NCI-H2107 (cell line): ENCODE measurements around the gene FOXL1.
"Not testable (repeated sequence)": the region's sequence is repeated elsewhere in the genome, so short reads cannot be mapped to it uniquely, and the experiment has no call there.

Source experiments
- DNase-seq: peaks from one replicate; lab custom pipeline; 2025; lab: John Stamatoyannopoulos, UW

Gene FOXL1

DNA sequence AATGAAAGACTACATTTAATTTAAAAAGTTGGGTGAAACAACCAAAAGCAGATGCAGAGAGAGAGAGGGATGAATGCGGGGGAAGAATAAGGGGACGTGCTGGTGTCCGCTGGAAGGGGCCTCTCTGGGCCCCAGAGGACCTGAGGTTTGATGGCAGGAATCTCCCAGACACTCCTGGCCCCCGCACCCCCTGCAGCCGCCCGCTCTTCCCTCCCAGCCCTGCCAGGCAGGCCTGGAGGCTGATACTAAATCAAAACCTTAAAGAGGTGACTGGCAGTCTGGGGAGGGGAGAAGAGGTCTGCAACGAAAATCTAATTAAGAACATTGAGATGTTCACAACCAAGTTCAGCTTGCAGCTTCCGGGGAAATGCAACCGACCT is 2.4 kb downstream of the FOXL1 start:
- DNase-seq = no peak

DNA sequence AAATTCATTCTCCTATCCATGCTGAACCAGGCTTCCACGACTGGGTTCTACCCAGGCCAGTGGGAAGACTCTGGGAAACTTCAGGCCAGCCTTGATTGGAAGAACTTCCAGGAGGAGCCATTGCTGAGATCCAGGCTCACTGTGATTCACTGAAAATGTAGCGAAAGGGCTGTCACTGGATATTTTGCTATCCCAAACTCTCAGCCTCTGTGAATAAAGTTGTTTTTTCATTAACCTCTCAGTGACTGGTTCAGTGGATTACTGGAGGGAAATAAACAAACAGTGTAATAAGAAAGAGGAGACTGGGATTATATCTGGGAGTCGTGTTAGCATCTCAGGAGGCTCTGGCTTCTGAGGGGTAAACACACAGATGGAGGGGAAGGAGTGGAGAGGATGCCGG is 3.1 kb downstream of the FOXL1 start:
- DNase-seq = no peak

DNA sequence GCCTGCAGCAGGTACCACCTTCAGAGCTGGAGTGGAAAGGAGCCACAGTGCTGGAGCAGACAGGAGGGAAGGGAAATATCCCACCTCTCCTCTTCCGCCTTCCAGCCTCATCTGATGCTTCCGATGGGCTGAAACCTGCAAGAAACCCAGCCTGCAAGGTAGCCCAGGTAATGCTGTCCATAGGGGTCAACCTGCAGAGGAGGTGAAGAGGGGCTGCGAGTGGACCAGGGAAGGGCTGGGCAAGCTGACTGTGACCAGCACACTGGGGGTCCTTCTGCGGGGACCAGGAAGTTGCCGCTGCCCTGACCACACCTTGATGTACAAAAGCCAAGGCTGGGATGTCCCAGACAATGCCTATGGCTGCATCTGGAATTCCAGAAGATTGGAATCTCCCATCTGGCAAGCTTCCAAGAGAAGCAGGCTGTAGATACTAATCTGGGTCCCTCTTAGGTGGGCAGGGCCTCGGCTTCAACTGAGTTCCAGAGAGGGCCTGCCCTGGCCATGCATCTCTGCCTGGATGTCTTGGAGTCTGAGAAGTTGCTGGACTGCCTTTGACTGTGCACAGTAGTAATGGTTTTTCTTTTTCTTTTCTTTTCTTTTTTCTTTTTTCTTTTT is 5.8 kb downstream of the FOXL1 start:
- DNase-seq = no peak

DNA sequence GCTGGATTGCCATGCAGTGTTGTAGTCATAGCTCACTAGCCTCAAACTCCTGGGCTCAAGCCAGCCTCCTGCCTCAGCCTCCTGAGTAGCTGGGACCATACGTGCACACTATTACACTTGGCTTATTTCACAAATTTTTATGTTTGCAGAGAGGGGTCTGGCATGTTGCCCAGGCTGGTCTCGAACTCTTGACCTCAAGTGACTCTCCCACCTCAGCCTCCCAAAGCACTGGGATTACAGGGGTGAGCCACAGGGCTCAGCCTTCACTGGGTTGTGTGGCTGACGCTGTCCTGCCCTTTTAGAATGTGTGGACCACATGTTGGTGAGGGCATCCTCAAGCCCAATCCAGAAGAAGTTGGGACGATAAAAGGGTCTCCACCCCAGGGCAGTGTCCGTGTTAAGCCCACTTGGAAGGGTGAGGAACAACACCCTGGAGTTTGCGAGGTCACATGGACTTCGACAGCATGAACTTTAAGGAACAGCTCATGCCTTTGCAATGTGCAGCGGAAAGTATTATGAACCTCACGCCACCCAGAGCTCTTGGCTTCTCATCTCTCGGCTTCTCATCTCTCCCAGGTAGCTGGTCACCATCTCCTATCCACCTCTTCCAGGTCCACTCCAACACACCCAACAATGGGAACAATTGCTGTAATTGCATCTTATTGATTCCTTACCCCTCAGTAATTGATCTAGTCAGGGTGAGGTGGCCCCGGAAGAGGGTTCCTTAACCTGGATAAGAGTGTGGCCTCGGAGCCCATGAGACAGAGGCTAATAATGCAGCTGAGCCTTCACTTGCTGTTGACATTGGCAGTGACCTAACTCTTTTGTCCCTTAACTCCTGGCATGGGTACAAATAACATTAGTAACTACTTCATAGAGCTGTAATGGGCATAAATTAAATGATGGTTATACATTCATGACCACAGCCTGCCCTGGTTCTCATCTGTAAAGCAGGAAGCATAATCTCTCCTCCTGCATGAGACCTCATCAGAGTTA is 6.7 kb downstream of the FOXL1 start:
- DNase-seq = no peak

DNA sequence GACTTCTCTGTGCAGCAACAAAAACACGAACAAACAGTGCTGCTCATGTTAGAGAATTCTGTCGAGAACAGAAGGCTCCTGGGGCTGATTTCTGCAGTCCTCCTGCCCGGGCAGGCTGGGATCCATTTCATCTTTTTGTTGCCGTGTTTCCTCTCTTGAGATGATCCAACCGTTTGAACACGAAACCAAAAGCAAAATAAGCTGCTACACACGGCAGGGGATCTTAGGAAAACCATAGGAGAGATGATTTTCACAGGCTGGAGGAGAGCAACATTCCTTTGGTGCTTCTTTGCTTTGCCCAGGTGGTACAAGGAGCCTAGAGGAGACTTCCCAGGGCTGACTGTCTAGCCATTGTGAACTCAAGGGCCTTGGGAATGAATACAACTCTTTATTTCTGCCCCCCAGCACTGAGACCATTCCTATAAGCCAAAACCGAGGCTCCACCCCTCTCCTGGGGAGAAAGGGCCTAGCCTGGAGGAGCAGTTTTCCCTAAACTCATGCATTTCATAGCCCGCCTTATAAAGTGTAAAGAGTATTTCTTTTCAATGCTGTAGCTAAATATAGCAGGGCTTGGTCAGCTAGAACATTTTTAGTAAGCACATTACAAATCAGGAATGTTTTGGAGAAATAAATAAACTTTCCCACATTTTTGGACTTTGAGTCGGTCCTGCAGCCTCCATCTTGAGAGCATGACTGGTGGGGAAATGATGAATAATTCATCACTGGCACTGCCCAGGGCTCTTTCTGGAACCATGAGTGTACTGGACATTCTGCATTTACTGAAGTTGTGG is 7.7 kb downstream of the FOXL1 start:
- DNase-seq = no peak

DNA sequence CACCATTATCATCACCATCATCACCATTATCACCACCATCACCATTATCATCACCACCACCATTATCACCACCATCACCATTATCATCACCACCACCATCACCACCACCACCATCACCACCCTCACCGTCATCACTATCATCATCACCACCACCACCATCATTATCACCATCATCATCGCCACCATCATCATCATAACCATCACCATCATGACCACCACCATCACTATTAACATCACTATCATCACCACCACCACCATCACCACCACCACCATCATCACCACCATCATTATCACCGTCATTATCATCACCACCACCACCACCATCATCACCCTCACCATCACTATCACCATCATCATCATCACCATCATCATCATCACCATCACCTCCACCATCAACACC is 9.1 kb downstream of the FOXL1 start:
- no peak for DNase-seq

DNA sequence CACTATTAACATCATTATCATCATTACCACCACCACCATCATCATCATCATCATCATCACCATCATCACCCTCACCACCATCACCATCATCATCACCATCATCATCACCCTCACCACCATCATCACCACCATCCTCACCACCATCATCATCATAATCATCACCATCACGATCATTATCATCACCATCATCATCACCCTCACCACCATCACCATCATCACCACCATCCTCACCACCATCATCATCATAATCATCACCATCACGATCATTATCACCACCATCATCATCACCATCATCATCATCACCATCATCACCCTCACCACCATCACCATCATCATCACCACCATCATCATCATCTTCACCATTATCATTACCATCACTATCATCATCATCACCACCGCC is 9.6 kb downstream of the FOXL1 start:
- not testable (repeated sequence) for DNase-seq

DNA sequence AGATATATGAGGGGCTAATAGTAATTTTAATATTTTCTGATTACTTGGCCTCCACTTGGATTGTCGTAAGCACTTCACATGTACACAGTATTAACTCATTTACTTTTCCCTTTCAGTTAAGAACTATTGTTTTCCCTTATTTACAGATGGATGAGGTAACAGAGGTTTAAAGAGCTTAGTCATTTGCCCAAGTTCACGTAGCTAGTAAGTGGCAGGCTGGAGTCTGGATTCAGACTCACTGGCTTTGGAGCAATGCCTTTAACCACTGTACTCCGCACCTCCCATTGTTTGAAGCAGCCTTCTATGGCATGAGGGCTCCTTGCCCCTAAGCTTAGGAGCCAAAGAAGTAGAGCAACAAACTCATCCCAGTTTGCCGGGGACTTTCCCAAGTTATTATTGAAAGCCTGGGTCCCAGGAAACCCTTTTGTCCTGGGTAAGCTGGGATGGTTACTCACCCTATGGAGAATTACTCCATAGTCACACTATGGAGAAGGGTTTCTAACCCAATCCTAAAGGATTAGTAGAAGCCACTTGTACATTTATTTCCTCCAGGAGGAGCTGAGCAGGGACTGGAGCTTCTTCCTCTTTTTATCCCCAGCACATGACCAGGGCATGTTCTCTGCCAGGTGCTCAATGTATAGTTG is 12.3 kb downstream of the FOXL1 start:
- DNase-seq = no peak

DNA sequence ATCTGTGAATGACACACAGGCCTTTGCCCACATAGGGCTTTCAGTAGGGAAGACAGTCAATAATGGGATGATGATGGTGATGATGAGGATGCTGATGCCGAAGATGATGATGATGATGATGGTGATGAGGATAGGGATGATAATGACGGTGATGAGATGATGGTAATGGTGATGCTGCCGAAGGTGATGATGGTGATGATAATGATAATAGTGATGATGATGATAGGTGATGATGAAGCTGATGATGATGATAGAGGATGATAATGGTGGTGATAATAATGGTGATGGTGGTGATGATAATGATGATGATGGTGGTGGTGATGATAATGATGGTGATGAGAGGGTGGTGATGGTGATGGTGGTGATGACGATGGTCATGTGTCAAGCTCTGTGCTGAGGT is 12.9 kb downstream of the FOXL1 start:
- DNase-seq = no peak

DNA sequence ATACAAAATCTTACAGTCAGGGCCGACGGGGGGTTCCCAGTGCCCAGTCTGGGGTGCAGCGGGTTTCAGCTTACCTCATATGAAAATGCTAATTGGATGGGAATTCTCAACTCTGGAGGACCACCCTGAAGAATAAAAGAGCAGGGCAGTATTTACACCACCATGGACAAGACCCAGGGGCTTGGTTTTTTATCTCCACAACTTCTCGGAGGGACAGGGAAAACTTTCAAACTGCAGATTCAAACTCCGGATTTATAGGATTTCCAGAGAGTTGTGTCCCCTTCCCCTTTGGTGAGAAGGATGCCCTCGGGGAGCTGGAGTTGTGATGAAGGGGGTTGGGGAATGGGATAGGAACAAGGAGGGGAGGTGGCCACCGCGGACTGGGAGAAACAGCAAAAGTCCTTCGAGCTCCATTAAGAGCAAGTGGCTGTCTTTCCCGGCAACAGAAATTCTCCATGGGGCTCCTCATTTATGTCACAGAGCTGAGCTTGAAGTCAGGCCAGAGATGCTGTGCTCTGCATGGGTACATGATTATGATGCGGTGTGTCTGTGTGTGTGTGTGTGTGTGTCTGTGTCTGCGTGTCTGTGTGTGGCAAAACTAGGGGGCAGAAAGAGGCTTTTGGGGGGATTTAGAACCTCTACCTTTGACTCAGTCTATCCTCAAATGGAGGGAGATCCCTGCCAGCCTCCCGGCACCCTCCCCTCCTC is 15.7 kb downstream of the FOXL1 start:
- no peak for DNase-seq

DNA sequence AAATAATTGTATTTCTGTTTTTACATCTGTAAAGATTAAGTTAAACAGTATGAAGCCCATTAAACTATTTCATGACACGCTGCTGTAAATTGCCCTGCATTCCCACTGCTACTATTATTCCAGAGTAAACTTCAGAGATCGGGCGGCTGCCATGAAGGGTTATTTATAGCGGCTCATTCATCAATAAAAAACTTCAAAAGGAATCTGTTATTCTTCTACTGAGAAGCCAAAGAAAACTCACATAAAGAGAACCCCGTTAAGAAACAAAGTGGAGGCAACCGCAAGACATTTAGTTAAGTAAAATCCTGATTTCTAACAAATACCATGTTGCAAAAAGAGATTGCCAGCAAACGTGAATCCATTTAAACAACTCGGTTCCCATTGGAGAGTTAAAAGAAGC is 16.4 kb downstream of the FOXL1 start:
- no peak for DNase-seq

DNA sequence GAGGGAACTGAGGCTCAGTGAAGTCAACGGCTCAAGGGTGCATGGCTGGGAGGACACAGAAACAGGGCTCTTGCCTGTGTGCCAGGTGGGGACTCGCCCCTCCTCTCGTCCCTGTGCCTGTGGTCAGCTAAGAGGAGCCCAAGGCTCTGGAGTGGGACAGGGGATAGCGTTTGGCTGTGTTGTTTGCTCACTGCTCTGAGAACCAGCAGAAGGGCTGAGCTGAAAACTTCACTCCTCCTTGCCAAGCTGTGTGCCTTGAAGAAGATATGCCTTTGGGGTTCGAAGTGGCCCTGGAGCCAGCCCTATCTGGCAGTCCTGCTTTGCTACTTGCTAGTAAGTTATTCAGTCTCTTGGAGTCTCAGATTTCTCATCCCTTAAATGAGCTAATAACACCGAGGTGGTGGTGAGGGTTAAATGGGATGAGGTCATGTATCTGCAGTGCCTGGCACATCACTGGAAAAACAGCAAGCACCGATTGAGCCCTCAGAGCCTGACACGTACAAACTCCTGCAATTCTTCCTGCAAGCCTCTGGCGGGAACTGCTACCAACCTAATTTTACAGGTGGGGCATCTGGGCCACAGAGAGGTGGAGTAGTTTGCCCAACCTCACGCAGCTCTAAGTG is 17.7 kb downstream of the FOXL1 start:
- DNase-seq = no peak

DNA sequence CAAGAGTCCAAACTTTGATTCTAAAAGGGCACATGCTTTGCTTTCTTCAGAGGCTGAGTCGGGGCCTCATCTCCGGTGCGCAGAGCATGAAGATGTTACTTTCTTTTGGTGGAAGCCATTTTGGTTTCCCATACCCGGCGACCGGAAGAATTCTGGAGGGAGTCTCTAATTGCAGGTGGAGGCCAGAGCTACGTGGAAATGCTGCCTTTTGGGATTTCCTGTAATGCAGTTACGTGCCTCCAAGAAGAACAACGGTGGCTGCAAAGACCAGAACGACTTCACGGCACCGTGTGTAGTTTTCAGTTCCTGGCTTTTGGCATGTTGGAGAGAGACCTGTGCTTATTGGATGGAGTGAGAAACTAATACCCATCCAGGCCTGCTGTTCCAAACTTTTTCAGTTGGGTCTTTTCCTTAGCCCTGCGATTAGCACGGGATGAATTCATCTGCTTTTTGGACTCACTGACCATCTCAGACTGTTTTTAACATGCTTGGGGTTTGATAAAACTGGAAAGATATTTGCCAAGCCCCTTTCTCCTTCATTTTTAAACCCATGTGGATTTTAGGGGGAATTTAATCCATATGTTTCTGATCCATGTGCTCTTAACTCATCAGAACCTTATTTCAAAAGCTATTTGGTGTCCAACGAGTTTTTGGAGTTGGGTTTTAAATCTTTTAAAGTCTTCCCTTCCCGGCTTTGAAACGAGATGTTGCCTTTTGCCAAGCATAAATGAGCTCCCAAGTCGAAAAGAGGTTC is 19.0 kb downstream of the FOXL1 start:
- DNase-seq = no peak

DNA sequence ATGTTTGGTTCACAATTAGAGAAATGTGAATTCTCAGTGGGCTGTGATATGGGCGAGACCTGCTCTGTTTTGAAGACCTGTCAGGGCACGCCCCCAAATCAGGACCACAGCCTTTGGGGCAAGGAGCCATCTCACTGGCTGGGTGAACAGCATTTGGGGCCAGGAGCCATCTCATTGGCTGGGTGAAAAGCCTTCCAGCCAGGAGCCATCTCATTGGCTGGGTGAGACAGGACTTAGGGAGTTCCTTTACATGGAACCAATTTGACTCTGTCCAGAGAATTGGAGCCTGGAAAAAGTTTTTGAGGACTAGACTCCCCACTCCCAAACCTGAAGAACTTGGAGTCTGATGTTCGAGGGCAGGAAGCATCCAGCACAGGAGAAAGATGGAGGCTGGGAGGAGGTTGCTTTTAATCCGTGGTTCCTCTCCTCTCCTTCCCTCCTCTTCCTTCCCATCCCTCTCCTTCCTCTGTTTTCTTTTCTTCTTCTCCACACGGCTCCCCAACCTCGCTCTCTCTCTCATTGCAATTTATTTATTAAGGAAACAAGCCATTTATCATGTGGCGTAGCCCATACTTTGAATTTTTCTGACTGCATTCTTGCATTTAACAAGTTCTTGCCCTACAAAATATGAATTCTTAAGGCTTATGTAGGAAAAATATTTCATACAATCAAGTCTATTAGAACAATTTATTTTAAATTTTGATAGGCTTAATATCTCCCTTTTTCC is 19.7 kb downstream of the FOXL1 start:
- no peak for DNase-seq

DNA sequence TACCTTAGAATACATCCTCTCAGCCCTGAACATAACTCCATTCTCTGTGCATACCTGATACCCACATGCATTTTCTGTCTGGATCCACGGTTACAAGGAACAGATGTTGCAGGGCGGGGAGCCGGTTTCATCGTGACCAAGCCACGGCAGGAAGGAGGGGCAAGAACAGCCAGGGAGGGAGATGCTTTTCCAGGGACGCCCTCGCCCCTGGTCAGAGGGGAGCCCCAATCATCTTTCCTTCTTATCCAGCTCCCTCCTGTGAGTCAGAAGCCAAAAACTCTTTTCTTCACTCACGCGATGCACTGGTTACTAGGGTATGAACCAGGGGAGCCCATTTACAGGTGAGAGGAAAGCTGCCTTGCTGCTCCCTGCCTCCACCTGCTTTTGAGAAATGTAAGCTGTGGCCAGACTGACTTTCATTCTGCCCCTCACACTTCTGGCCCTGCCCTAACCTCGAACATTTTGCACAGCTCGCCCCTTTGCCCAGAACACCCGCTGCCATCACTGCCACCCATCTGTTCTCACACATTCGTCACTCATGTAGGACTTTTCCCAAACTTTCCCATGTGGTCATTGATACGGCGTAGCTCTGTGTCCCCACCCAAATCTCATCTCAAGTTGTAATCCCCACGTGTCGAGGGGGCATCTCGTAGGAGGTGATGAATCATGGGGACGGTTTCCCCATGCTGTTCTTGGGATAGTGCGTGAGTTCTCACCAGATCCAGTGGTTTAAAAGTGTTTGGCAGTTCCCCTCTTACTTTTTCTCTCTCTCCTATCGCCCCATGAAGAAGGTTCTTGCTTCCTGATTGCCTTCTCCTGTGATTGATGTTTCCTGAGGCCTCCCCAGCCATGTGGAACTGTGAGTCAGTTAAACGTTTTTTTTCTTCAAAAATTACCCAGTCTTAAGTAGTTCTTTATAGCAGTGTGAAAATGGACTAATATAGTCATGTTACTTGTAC is 20.5 kb downstream of the FOXL1 start:
- DNase-seq = no peak

DNA sequence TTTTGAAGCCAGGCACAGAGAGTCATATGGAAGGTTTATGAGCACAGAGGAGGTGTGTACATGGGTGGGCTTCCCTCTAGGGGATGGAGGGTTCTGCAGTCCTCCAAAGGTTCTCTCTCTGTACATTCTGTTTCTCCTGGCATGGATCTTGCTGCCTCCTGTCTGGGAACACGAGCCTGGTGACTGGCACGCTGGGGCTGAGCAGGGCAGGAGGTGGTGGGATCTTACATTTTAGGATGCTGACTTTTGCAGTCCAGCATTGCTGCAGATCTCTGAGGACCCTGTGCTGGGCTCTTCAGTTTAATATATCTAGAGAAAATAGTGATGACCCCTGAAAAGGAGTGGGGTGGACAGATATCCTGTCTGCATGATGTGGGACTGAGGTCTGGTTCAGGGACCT is 23.0 kb downstream of the FOXL1 start:
- DNase-seq = no peak

DNA sequence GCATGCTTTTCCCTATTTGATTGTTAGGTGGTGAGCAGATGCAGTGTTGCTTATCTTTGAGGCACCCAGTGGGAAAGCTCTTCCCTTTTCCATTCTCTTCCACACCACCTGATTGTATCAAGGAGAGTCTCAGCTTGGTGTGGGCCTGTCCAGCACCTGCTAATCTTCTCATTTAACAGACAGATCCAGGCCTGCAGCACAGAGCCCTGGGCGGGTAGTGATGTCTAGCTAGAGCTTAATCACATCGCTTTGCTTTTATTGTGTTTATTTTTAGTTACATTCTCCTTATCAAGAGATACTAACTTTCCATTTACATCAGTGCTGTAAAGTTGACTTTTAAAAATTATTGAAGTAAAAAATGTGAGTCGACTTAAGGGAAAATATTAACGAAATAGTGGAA is 24.2 kb downstream of the FOXL1 start:
- no peak for DNase-seq

DNA sequence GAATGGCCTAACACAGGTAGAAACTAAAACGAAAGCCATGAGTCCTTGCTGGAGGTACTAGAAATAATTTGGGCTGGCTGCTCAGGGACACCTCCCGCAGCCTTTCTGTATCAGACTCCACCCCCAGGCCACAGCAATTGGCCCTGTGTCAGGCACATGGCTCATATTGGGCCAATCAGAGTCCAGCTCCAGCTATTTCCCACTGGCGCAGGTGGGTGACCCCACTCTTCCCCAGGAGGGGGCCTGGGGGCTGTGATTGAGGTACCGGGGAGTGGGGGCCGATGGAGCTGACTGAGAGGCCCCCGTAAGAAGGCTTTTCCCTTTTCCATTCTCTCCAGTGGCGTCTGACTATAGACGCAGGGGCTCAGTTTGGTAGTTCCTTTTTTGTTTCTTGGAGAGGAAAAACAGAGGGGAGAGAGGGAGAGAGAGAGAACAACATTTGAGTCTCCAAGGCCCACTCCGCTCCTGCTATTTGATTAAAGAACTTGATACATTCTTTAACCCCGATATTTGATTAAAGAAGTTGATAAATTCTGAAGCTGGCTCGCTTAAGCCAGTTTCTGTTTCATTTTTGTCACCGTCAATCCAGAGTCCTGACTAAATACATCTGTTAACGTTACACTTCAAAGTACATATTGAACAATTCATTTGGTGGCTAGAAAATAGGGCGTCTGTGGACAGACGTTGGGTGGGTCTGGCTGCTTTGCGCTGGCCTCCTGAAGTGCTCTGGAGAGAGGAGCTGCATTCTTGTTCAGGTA is 26.3 kb downstream of the FOXL1 start:
- no peak for DNase-seq
